ENCODE data around the gene STAT6.
"Not testable (repeated sequence)": the region's sequence is repeated elsewhere in the genome, so short reads cannot be mapped to it uniquely, and the experiment has no call there.

The STAT6 gene

GRCh38 chr12:57069523-57069922, 41.6 kb downstream of the STAT6 start:
- peaks cover 13% of the 10 kb centered on the region for H3K4me1 Mint-ChIP-seq
- peak; percentile 85 to 94 (median 87) for TF ChIP-seq CTCF (IDR thresholded peaks at IDR 0.05; ENCODE audit: unreplicated experiment in 3 of 3)
- no peak overlapping the region for H3K4me3 Mint-ChIP-seq
- H3K27ac Mint-ChIP-seq, result peak overlapping the region; percentile 92 to 97 (median 97)
- H3K9me3 Mint-ChIP-seq, result no peaks in the 10 kb centered on the region
- no peaks in the 10 kb centered on the region for H3K27me3 Mint-ChIP-seq (ENCODE audit: low read depth)
- H3K36me3 Mint-ChIP-seq (ENCODE audit: low read depth), result peaks cover 39% of the 10 kb centered on the region

GRCh38 chr12:57066245-57066644, 44.9 kb downstream of the STAT6 start:
- TF ChIP-seq CTCF (IDR thresholded peaks at IDR 0.05; ENCODE audit: unreplicated experiment in 3 of 3), result no peak
- peaks cover 7% of the 10 kb centered on the region for H3K4me1 Mint-ChIP-seq
- no peak overlapping the region for H3K4me3 Mint-ChIP-seq
- no peak overlapping the region for H3K27ac Mint-ChIP-seq
- peaks cover 43% of the 10 kb centered on the region for H3K36me3 Mint-ChIP-seq (ENCODE audit: low read depth)
- H3K9me3 Mint-ChIP-seq, result no peaks in the 10 kb centered on the region
- H3K27me3 Mint-ChIP-seq (ENCODE audit: low read depth), result no peaks in the 10 kb centered on the region

DNA sequence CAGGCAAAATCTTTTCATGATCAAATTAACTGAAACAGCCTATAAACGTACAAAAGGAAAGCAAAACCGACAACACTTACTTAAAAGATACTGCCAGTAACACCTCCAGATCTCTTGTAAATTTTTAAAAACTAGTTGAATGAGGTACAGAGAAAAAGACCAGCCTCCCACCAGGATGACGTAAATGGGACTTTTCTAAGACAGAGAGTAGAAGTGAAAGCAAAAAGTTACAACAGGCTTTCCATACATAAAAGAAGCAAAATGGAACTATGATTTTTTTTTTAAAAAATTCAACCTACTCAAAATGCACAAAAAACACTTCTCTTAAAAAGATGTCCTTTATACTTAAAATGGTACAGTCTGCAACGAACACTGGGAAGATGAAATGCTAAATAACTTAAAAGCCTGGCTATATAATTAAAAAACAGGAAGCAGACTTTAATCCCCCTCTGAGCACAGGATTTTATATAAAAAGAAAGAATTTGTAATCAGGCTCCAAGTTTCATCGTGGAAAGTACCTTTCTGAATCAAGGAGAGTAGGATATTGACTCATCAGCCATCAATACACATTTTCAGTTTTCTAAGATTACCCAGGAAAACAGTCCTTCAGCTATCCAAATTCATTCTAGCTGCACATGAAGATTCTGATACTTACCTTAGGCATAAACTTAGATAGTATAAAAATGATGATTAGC, 47.0 kb downstream of the STAT6 start:
- H3K4me1 Mint-ChIP-seq, result no peaks in the 10 kb centered on the region
- peaks cover 40% of the 10 kb centered on the region for H3K36me3 Mint-ChIP-seq (ENCODE audit: low read depth)
- H3K4me3 Mint-ChIP-seq, result no peak overlapping the region
- H3K27me3 Mint-ChIP-seq (ENCODE audit: low read depth), result no peaks in the 10 kb centered on the region
- H3K9me3 Mint-ChIP-seq, result no peaks in the 10 kb centered on the region
- H3K27ac Mint-ChIP-seq, result no peak overlapping the region
- no peak for TF ChIP-seq CTCF (IDR thresholded peaks at IDR 0.05; ENCODE audit: unreplicated experiment in 3 of 3)

DNA sequence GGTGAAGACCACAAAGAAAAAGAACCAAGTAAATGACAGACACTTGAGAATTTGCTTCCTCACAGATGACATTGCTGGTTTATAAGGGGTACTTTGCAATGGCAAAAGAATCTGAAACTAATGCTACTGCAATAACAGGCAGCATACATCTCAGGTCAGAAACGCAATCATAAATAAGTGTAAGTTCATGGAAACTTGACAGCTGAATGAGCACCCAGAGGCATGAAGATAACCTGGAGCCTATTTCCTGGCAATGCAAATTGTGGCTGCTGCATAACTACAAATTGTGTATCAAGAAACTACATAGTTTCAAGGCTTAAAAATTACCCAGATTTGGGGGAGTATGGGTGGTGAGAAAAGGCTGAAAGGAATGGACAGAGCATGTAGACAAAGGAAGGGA, 52.7 kb downstream of the STAT6 start:
- H3K36me3 Mint-ChIP-seq (ENCODE audit: low read depth), result peaks cover 40% of the 10 kb centered on the region
- H3K4me3 Mint-ChIP-seq, result no peak overlapping the region
- H3K27me3 Mint-ChIP-seq (ENCODE audit: low read depth), result no peaks in the 10 kb centered on the region
- H3K9me3 Mint-ChIP-seq, result no peaks in the 10 kb centered on the region
- no peaks in the 10 kb centered on the region for H3K4me1 Mint-ChIP-seq
- H3K27ac Mint-ChIP-seq, result no peak overlapping the region
- no peak for TF ChIP-seq CTCF (IDR thresholded peaks at IDR 0.05; ENCODE audit: unreplicated experiment in 3 of 3)

- Mint-ChIP-seq H3K9me3 (no peaks in the 10 kb centered on the region), H3K36me3 (ENCODE audit: low read depth) (peaks cover 37% of the 10 kb centered on the region), H3K27me3 (ENCODE audit: low read depth) (no peaks in the 10 kb centered on the region), H3K27ac (no peak overlapping the region), H3K4me3 (no peak overlapping the region), H3K4me1 (no peaks in the 10 kb centered on the region)
- no peak for TF ChIP-seq CTCF (IDR thresholded peaks at IDR 0.05; ENCODE audit: unreplicated experiment in 3 of 3)
These were observed 54.0 kb downstream of the STAT6 start for GRCh38 chr12:57057067-57057751.

DNA sequence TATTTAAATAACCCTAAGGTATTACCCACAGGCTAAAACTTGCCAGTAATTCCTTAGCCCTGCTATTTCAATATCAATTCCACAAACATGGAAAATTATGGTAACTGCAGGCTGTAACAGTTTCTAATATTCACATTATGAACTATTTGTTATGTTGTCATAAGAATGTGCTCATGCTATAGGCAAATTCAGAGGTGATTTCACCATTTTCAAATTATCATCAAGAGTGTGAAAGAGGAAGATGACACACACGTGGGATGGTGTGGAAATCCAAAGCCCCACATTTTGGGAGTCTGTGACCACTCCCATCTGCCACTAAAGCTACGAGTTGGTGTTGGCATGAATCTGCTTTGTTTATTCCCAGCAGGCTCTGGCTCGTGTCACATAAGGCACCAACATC, 55.3 kb downstream of the STAT6 start:
- no peak for TF ChIP-seq CTCF (IDR thresholded peaks at IDR 0.05; ENCODE audit: unreplicated experiment in 3 of 3)
- Mint-ChIP-seq H3K9me3 (no peaks in the 10 kb centered on the region), H3K4me3 (no peak overlapping the region), H3K27me3 (ENCODE audit: low read depth) (no peaks in the 10 kb centered on the region), H3K4me1 (no peaks in the 10 kb centered on the region), H3K36me3 (ENCODE audit: low read depth) (peaks cover 36% of the 10 kb centered on the region), H3K27ac (no peak overlapping the region)

GRCh38 chr12:57053901-57054300, 57.3 kb downstream of the STAT6 start:
- Mint-ChIP-seq H3K36me3 (ENCODE audit: low read depth) (peaks cover 25% of the 10 kb centered on the region), H3K27me3 (ENCODE audit: low read depth) (peaks cover 16% of the 10 kb centered on the region)
- H3K27ac Mint-ChIP-seq, H3K4me3 Mint-ChIP-seq, H3K4me1 Mint-ChIP-seq, H3K9me3 Mint-ChIP-seq: not testable (repeated sequence)

- peaks cover 16% of the 10 kb centered on the region for H3K27me3 Mint-ChIP-seq (ENCODE audit: low read depth)
- not testable (repeated sequence) for H3K9me3 Mint-ChIP-seq, H3K4me1 Mint-ChIP-seq, H3K4me3 Mint-ChIP-seq, H3K27ac Mint-ChIP-seq
- H3K36me3 Mint-ChIP-seq (ENCODE audit: low read depth), result peaks cover 20% of the 10 kb centered on the region
These were observed 58.0 kb downstream of the STAT6 start for GRCh38 chr12:57053146-57053545.
